ENCODE measurements around the gene GIPR.

DNA sequence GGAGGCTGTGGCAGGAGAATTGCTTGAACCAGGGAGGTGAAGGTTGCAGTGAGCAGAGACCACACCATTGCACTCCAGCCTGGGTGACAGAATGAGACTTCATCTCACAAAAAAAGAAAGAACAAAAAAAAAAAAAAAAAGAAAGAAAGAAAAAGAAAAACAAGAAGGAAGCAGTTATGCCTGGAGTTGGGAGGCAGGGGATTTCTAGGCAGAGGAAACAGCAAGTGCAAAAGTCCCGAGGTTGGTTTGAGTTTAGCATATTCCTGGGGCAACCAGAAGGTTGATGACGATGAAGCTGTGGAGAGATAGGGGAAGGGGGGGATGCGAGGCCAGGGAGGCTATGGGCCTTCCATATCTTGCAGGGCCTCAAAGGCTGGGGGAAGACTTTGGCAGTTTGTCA, 17.3 kb upstream of the GIPR start:
- no peak for TF ChIP-seq POLR2A (IDR thresholded peaks at IDR 0.05)
- TF ChIP-seq, protein P1, sequence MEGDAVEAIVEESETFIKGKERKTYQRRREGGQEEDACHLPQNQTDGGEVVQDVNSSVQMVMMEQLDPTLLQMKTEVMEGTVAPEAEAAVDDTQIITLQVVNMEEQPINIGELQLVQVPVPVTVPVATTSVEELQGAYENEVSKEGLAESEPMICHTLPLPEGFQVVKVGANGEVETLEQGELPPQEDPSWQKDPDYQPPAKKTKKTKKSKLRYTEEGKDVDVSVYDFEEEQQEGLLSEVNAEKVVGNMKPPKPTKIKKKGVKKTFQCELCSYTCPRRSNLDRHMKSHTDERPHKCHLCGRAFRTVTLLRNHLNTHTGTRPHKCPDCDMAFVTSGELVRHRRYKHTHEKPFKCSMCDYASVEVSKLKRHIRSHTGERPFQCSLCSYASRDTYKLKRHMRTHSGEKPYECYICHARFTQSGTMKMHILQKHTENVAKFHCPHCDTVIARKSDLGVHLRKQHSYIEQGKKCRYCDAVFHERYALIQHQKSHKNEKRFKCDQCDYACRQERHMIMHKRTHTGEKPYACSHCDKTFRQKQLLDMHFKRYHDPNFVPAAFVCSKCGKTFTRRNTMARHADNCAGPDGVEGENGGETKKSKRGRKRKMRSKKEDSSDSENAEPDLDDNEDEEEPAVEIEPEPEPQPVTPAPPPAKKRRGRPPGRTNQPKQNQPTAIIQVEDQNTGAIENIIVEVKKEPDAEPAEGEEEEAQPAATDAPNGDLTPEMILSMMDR (IDR thresholded peaks at IDR 0.05 in 8 of 11, conservative IDR thresholded peaks at IDR 0.05 in 3 of 11): no peak
